ENCODE measurements around the gene SH3TC2.
A peak's percentile ranks its signal among the peaks of the same experiment; 100 is the strongest.
"Not testable (repeated sequence)": the region's sequence is repeated elsewhere in the genome, so short reads cannot be mapped to it uniquely, and the experiment has no call there.

SH3TC2 gene

GRCh38 chr5:149063017-149063687, at the start of gene SH3TC2:
SH3TC2 (minus strand) TSS chr5:149063062; CDS start chr5:149063022, 40 bp downstream.
- DNase-seq: no peak

- DNase-seq: no peak
Observed at GRCh38 chr5:149110406-149110805, 47.5 kb upstream of the SH3TC2 start.

- no peak for DNase-seq
Observed at GRCh38 chr5:149108651-149109280, 45.9 kb upstream of the SH3TC2 start.

GRCh38 chr5:149100331-149100730, 37.5 kb upstream of the SH3TC2 start:
- DNase-seq: no peak

- no peak for DNase-seq
Observed at GRCh38 chr5:149099920-149100319, 37.1 kb upstream of the SH3TC2 start.

- no peak for DNase-seq
Observed at GRCh38 chr5:149094996-149095395, 32.1 kb upstream of the SH3TC2 start.

GRCh38 chr5:149093625-149094024, 30.8 kb upstream of the SH3TC2 start:
- no peak for DNase-seq

- DNase-seq: no peak
Observed at GRCh38 chr5:149089796-149090195, 26.9 kb upstream of the SH3TC2 start.

GRCh38 chr5:149088686-149089085, 25.8 kb upstream of the SH3TC2 start:
- no peak for DNase-seq

- DNase-seq: no peak
Observed at GRCh38 chr5:149083846-149084245, 21.0 kb upstream of the SH3TC2 start.

GRCh38 chr5:149082271-149082670, 19.4 kb upstream of the SH3TC2 start:
- DNase-seq: no peak

GRCh38 chr5:149080294-149080693, 17.4 kb upstream of the SH3TC2 start:
- DNase-seq: no peak

- no peak for DNase-seq
Observed at GRCh38 chr5:149079883-149080282, 17.0 kb upstream of the SH3TC2 start.

GRCh38 chr5:149074071-149074470, 11.2 kb upstream of the SH3TC2 start:
- not testable (repeated sequence) for DNase-seq

GRCh38 chr5:149073213-149073612, 10.4 kb upstream of the SH3TC2 start:
- no peak for DNase-seq

GRCh38 chr5:149072791-149073190, 9.9 kb upstream of the SH3TC2 start:
- no peak for DNase-seq

- no peak for DNase-seq
Observed at GRCh38 chr5:149072376-149072775, 9.5 kb upstream of the SH3TC2 start.

- no peak for DNase-seq
Observed at GRCh38 chr5:149071756-149072155, 8.9 kb upstream of the SH3TC2 start.

- DNase-seq: no peak
Observed at GRCh38 chr5:149071216-149071615, 8.4 kb upstream of the SH3TC2 start.

- DNase-seq: no peak
Observed at GRCh38 chr5:149069711-149070110, 6.8 kb upstream of the SH3TC2 start.

- DNase-seq: no peak
Observed at GRCh38 chr5:149063896-149064478, 1.1 kb upstream of the SH3TC2 start.

- no peak for DNase-seq
Observed at GRCh38 chr5:149062371-149063016, 368 bp downstream of the SH3TC2 start.

GRCh38 chr5:149061341-149061740, 1.5 kb downstream of the SH3TC2 start:
- DNase-seq: no peak

GRCh38 chr5:149060325-149060724, 2.5 kb downstream of the SH3TC2 start:
- peak; percentile 49 for DNase-seq
